Left lung (tissue), 10 donors: ENCODE measurements around the gene CELF4. TPM values are rescaled to one million over a fixed set of nuclear protein-coding genes. Genes with fewer than 3 reads are reported as not detected.

Experiments
- ATAC-seq: fragments of 200-7000 bp; cut with Tn5 transposase; one replicate; pipeline ENCODE4 v1.9.1; 2020; ENCODE audit warnings: moderate library complexity
- DNase-seq, 4 donors: peaks; one replicate each; pipeline ENCODE4 v3.0.0-alpha.2; 2013 to 2020
- H3K27ac ChIP-seq, 2 donors: fragments of 200-600 bp; sonication (generic) in 1 of 2; one replicate each; pipeline versions ENCODE4 v1.5.0 to v1.8.0; 2020 to 2021
- H3K27me3 ChIP-seq, 2 donors: fragments of 200-600 bp; sonication (generic) in 1 of 2; one replicate each; pipeline versions ENCODE4 v1.5.0 to v1.8.0; 2020 to 2021
- H3K36me3 ChIP-seq, 2 donors: fragments of 200-600 bp; sonication (generic) in 1 of 2; one replicate each; pipeline versions ENCODE4 v1.5.0 to v1.8.0; 2020 to 2021
- H3K4me1 ChIP-seq, 2 donors: fragments of 200-600 bp; one replicate each; pipeline ENCODE4 v1.8.0; 2021
- H3K4me3 ChIP-seq, 2 donors: fragments of 200-600 bp; sonication (generic) in 1 of 2; one replicate each; pipeline versions ENCODE4 v1.5.0 to v1.8.0; 2020 to 2021; ENCODE audit warnings: mild to moderate bottlenecking in 1 of 2
- H3K9me3 ChIP-seq, 2 donors: fragments of 200-600 bp; sonication (generic) in 1 of 2; one replicate each; pipeline versions ENCODE4 v1.5.0 to v1.8.0; 2020 to 2021
- intact Hi-C, 2 donors: fragments of 100-400 bp; cut with DNase I; formaldehyde crosslinking; loops; one replicate each; pipeline versions ENCODE4 v1.11.2 to v1.14.2; 2022
- polyA plus RNA-seq, 6 donors: library from polyadenylated mRNA; unstranded; fragments of 120-200 nt; gene quantifications; one replicate each; pipeline ENCODE4 v1.2.1, GENCODE V29; 2013; ENCODE audit not compliant: insufficient read length in 6 of 6
- total RNA-seq, 2 donors: library from RNA; stranded (reverse); fragmentation: NEBNext Ultra II Directional; extraction: Animal tissue kit (Norgen Biotek cat#: 25700); gene quantifications; one replicate each; pipeline ENCODE4 v1.2.1, GENCODE V29; 2021
- TF ChIP-seq, protein P1 (sequence below), 2 donors: fragments of 200-600 bp; sonication (generic) in 1 of 2; IDR thresholded peaks; one replicate each; pipeline versions ENCODE4 v1.5.0 to v1.8.0; 2021; ENCODE audit warnings: antibody characterized with exemption in 2 of 2
- donor health status: DM: no; HTN: yes; CAD: no.
- donor health status: DM: no; HTN: no; CAD: no.

Gene CELF4
- total and polyA plus RNA-seq, 8 donors, result 1.1 to 10.3 (median 7.4) TPM

DNA sequence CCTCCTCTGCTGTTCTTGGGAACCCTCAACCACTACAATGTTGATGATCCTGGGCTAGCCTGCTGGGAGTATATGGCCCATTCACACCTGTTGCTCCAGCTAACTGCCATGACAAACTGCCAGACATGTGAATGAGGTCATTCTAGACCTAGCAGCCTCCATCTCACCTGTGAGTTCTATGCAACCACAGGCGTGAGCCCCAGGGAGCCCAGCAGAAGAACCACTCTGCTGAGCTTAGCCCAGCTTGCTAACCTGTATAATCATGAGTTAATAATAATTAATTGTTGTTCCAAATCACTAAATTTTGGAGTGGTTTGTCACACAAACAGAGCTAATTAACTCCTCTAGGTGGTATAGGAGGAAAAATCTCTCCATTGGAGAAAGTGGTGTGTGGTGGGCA, 24.7 kb upstream of the CELF4 start:
- Histone ChIP-seq H3K27me3 (no peaks in the 10 kb centered on the region), H3K36me3 (no peaks in the 10 kb centered on the region), H3K27ac (no peak overlapping the region), H3K9me3 (peaks cover 0 to 6% of the 10 kb centered on the region in 2 donors), H3K4me3 (no peak overlapping the region), H3K4me1 (no peaks in the 10 kb centered on the region)
- TF ChIP-seq, protein P1, sequence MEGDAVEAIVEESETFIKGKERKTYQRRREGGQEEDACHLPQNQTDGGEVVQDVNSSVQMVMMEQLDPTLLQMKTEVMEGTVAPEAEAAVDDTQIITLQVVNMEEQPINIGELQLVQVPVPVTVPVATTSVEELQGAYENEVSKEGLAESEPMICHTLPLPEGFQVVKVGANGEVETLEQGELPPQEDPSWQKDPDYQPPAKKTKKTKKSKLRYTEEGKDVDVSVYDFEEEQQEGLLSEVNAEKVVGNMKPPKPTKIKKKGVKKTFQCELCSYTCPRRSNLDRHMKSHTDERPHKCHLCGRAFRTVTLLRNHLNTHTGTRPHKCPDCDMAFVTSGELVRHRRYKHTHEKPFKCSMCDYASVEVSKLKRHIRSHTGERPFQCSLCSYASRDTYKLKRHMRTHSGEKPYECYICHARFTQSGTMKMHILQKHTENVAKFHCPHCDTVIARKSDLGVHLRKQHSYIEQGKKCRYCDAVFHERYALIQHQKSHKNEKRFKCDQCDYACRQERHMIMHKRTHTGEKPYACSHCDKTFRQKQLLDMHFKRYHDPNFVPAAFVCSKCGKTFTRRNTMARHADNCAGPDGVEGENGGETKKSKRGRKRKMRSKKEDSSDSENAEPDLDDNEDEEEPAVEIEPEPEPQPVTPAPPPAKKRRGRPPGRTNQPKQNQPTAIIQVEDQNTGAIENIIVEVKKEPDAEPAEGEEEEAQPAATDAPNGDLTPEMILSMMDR (IDR thresholded peaks at IDR 0.05), result no peak
- ATAC-seq (no peak), DNase-seq (no peak)
- intact Hi-C loops, result no loop called here

DNA sequence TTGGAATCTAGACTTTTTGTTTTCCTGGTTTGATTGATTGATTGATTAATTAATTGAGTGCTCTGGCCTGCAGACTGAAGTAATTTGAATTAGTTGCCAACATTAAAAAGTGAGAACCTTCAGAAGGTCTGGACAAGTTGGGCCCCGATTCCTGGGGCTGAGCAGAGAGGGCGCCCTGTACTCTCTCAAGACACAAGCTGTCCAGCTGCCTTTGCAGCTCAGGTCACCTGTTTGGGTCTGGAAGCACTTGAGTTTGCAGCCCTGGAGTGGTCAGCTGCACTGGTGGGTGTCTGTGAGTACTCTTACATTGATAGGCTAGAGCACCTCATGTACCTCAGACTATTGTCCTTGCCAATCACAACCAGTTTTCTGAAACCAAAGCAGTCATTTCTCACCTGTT, 22.7 kb upstream of the CELF4 start:
- ATAC-seq (no peak), DNase-seq (no peak)
- TF ChIP-seq, protein P1 (IDR thresholded peaks at IDR 0.05), result no peak
- Histone ChIP-seq H3K36me3 (no peaks in the 10 kb centered on the region), H3K9me3 (peaks cover 0 to 6% of the 10 kb centered on the region in 2 donors), H3K4me3 (no peak overlapping the region), H3K27ac (no peak overlapping the region), H3K27me3 (no peaks in the 10 kb centered on the region), H3K4me1 (no peaks in the 10 kb centered on the region)
- intact Hi-C loops, result no loop called here

DNA sequence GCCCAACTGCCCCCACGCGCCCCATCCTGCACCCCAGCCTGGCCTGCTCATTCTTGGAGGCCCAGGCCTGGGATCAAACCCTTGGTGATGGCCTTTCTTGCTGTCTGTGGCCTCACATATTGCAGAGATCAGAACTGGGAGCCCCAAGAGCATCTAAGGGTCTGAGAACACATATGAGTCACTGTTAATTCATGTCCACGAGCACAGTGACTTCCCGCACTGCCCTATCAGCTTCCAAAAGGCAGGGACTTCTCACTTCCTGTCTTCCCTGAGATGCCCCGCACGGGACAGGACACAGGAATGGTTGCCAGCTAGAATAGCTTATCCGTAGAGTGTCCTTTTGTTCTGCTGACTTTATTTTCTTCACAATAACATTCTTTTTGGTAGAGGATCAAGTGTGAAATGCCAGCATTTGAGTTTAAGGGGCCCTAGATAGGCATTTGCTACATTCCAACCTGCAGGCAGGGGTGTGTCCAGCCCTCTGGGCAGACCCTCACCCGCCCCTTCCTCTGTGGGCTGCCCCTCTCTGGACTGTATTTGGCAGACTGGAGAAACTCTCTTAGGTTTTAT, 21.1 kb upstream of the CELF4 start:
- no peak overlapping the region for H3K4me3 ChIP-seq
- H3K4me1 ChIP-seq, result no peaks in the 10 kb centered on the region
- H3K9me3 ChIP-seq, result peaks cover 0 to 6% of the 10 kb centered on the region in 2 donors
- H3K36me3 ChIP-seq, result no peaks in the 10 kb centered on the region
- H3K27me3 ChIP-seq, result no peaks in the 10 kb centered on the region
- intact Hi-C loops, result no loop called here
- no peak for ATAC-seq
- no peak for DNase-seq
- no peak overlapping the region for H3K27ac ChIP-seq
- TF ChIP-seq, protein P1 (IDR thresholded peaks at IDR 0.05), result no peak

DNA sequence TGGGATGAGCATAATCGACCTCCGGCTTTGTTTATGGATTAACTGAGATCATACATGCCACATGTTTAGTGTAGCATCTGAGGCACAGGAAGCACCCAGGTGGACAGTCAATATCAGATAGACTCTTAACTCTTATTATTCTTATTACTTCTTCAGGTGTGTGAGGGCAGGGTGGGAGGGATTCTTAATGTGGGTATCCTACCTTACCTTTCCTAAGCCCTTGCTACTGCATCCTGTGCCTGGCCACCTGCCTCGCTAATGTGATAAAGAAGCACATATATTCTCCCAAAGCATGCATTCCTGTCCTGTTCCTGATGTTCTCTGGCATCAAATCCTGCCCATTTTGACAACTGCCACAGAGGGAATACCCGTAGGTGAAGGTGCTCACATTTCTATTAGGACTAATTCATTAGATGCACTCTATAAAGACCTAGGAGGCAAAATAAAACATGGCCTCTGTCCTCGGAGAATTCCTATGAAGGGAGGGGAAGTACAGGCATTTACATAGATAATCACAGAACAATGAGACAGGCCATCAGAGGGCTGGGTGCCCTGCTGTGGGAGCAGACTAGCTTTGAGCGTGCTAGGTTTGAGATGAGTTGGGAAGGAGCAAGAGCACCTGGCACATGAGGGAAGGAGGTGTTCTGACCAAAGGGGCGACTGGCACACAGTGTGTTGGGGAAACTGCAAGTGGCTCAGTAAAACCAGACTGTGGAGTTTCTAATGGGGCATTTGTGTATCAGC, 19.5 kb upstream of the CELF4 start:
- Histone ChIP-seq H3K9me3 (peaks cover 0 to 1% of the 10 kb centered on the region in 2 donors), H3K27ac (no peak overlapping the region), H3K27me3 (no peaks in the 10 kb centered on the region), H3K4me3 (no peak overlapping the region), H3K4me1 (no peaks in the 10 kb centered on the region), H3K36me3 (no peaks in the 10 kb centered on the region)
- TF ChIP-seq, protein P1 (IDR thresholded peaks at IDR 0.05), result no peak
- DNase-seq (no peak), ATAC-seq (no peak)
- intact Hi-C loops, result no loop called here

DNA sequence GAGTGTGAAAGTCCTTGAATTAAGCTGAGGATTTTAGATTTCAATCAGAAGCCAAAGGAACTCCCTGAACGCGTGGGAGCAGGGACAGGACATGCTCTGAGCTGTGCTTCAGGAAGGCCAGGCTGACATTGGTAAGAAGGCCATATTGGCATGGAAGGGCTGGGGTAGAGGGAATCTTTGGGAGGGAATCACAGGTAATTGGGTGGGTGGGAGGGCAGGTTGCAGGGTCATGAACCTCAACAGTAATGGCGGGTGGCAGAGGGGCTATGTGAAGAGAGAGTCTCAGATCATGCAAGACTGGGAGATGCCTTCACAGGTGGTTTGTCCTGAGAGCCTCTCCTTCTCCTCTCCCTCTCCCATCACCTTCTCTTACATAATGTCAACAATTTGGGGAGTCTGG, 18.6 kb upstream of the CELF4 start:
- no peak for DNase-seq
- Histone ChIP-seq H3K4me1 (no peaks in the 10 kb centered on the region), H3K9me3 (no peaks in the 10 kb centered on the region), H3K27ac (no peak overlapping the region), H3K4me3 (no peak overlapping the region), H3K27me3 (peaks cover 0 to 5% of the 10 kb centered on the region in 2 donors), H3K36me3 (no peaks in the 10 kb centered on the region)
- TF ChIP-seq, protein P1 (IDR thresholded peaks at IDR 0.05), result no peak
- intact Hi-C loops, result no loop called here
- no peak for ATAC-seq
